ENCODE data around the gene FRS2. TPM values are rescaled to one million over a fixed set of nuclear protein-coding genes. Genes with fewer than 3 reads are reported as not detected.
"Not testable (repeated sequence)": the region's sequence is repeated elsewhere in the genome, so short reads cannot be mapped to it uniquely, and the experiment has no call there.

The FRS2 gene
- polyA plus RNA-seq, 1 donor from 2014 or later, result 20.2 TPM

- Histone ChIP-seq H3K4me3 (ENCODE audit: low read length) (no peak overlapping the region), H3K9me3 (ENCODE audit: low read length) (no peaks in the 10 kb centered on the region), H3F3A (ENCODE audit: insufficient read depth, low read length, poor library complexity, severe bottlenecking) (no peaks in the 10 kb centered on the region), H3K4me2 (ENCODE audit: low read length) (no peak overlapping the region), H3K9me2 (ENCODE audit: insufficient read depth, low read length) (no peaks in the 10 kb centered on the region), H4K20me1 (ENCODE audit: insufficient read depth) (no peaks in the 10 kb centered on the region), H3K79me2 (replicated peaks; ENCODE audit: insufficient read depth, low read length) (no peaks in the 10 kb centered on the region), H3K27me3 (ENCODE audit: insufficient read depth, low read depth, low read length) (no peaks in the 10 kb centered on the region), H3K27ac (ENCODE audit: low read length) (no peak overlapping the region), H2AFZ (ENCODE audit: low read depth, low read length) (no peak overlapping the region), H3K9ac (ENCODE audit: low read length) (no peak overlapping the region), H3K36me3 (ENCODE audit: insufficient read depth, low read length) (no peaks in the 10 kb centered on the region)
- TF ChIP-seq CTCF (IDR thresholded peaks at IDR 0.05; ENCODE audit: poor library complexity, severe bottlenecking), result no peak
- no peak for TF ChIP-seq RAD21 (conservative IDR thresholded peaks at IDR 0.05)
- no peak for TF ChIP-seq POLR2AphosphoS5 (IDR thresholded peaks at IDR 0.05)
- TF ChIP-seq REST (IDR thresholded peaks at IDR 0.05; ENCODE audit: borderline replicate concordance), result no peak
- TF ChIP-seq TAF1 (IDR thresholded peaks at IDR 0.05; ENCODE audit: low read depth), result no peak
- TF ChIP-seq SMC3 (conservative IDR thresholded peaks at IDR 0.05; ENCODE audit: poor library complexity), result no peak
- no peak for TF ChIP-seq EP300 (conservative IDR thresholded peaks at IDR 0.05; ENCODE audit: poor library complexity, severe bottlenecking)
- TF ChIP-seq MXI1 (conservative IDR thresholded peaks at IDR 0.05; ENCODE audit: poor library complexity, severe bottlenecking), result no peak
- TF ChIP-seq EZH2 (IDR thresholded peaks at IDR 0.05; ENCODE audit: borderline replicate concordance, insufficient read depth, low read length, poor library complexity, severe bottlenecking), result no peak
Observed at GRCh38 chr12:69443916-69444315, 26.3 kb upstream of the FRS2 start.

GRCh38 chr12:69447892-69448291 lies 22.3 kb upstream of the FRS2 start:
- no peaks in the 10 kb centered on the region for H3K79me2 ChIP-seq (replicated peaks; ENCODE audit: insufficient read depth, low read length)
- H3K9ac ChIP-seq (ENCODE audit: low read length), result no peak overlapping the region
- no peaks in the 10 kb centered on the region for H3K9me3 ChIP-seq (ENCODE audit: low read length)
- TF ChIP-seq EZH2 (IDR thresholded peaks at IDR 0.05; ENCODE audit: borderline replicate concordance, insufficient read depth, low read length, poor library complexity, severe bottlenecking), result no peak
- H3K27me3 ChIP-seq (ENCODE audit: insufficient read depth, low read depth, low read length), result no peaks in the 10 kb centered on the region
- H3K27ac ChIP-seq (ENCODE audit: low read length), result no peak overlapping the region
- H2AFZ ChIP-seq (ENCODE audit: low read depth, low read length), result no peak overlapping the region
- no peaks in the 10 kb centered on the region for H3F3A ChIP-seq (ENCODE audit: insufficient read depth, low read length, poor library complexity, severe bottlenecking)
- no peaks in the 10 kb centered on the region for H3K36me3 ChIP-seq (ENCODE audit: insufficient read depth, low read length)
- no peaks in the 10 kb centered on the region for H4K20me1 ChIP-seq (ENCODE audit: insufficient read depth)
- no peaks in the 10 kb centered on the region for H3K9me2 ChIP-seq (ENCODE audit: insufficient read depth, low read length)
- no peak overlapping the region for H3K4me2 ChIP-seq (ENCODE audit: low read length)
- H3K4me3 ChIP-seq (ENCODE audit: low read length), result no peak overlapping the region

- not testable (repeated sequence) for H3K27ac ChIP-seq (ENCODE audit: low read length); H3K4me3 ChIP-seq (ENCODE audit: low read length); H3K36me3 ChIP-seq (ENCODE audit: insufficient read depth, low read length); H4K20me1 ChIP-seq (ENCODE audit: insufficient read depth); H3K9me3 ChIP-seq (ENCODE audit: low read length); H3K9ac ChIP-seq (ENCODE audit: low read length); H3K79me2 ChIP-seq (replicated peaks; ENCODE audit: insufficient read depth, low read length); H3K27me3 ChIP-seq (ENCODE audit: insufficient read depth, low read depth, low read length); H3K4me2 ChIP-seq (ENCODE audit: low read length); H3F3A ChIP-seq (ENCODE audit: insufficient read depth, low read length, poor library complexity, severe bottlenecking); H2AFZ ChIP-seq (ENCODE audit: low read depth, low read length); H3K9me2 ChIP-seq (ENCODE audit: insufficient read depth, low read length)
Observed at GRCh38 chr12:69452598-69453132, 17.5 kb upstream of the FRS2 start.

All from neural cell (in vitro differentiated cells).